CD4-positive, alpha-beta T cell (primary cell): Measurements from ENCODE around the gene P2RX7. TPM values are rescaled to one million over a fixed set of nuclear protein-coding genes. Genes with fewer than 3 reads are reported as not detected.

ENCODE experiments used
- ATAC-seq: fragments of 200-7000 bp; cut with Tn5 transposase; one replicate; pipeline ENCODE4 v1.10.0; 2022; ENCODE audit warnings: mild to moderate bottlenecking; ENCODE audit not compliant: poor library complexity
- CTCF ChIA-PET: fragments of 350-600 bp; sonication (Branson Sonifier 250); formaldehyde crosslinking; loops from one replicate; lab custom pipeline; 2021; ENCODE audit warnings: antibody characterized with exemption, inconsistent platforms; lab: Charles Lee
- POLR2A ChIA-PET: fragments of 350-600 bp; sonication (Branson Sonifier 250); formaldehyde crosslinking; loops from one replicate; lab custom pipeline; 2021; ENCODE audit warnings: antibody characterized with exemption, inconsistent platforms; lab: Charles Lee
- DNase-seq, 14 experiments: peaks; one replicate each; pipeline ENCODE4 v3.0.0-alpha.2; 2013 to 2020; ENCODE audit warnings: mixed read lengths in 2 of 14
- H3K27ac ChIP-seq, 2 donors: one replicate each; pipeline versions ENCODE4 v1.5.1 to v1.7.0; 2013; ENCODE audit warnings: low read length in 2 of 2, low read depth in 1 of 2, mild to moderate bottlenecking in 1 of 2
- H3K27me3 ChIP-seq, 2 experiments: 1 replicate in 1 of 2; 2 replicates in 1 of 2; pipeline versions ENCODE4 v1.6.1 to v1.7.0; 2013; ENCODE audit warnings: low read length in 2 of 2, control low read depth in 1 of 2, mild to moderate bottlenecking in 1 of 2, moderate library complexity in 1 of 2; ENCODE audit not compliant: insufficient read depth in 2 of 2, control insufficient read depth in 1 of 2
- H3K36me3 ChIP-seq: one replicate; pipeline ENCODE4 v1.6.1; 2013; ENCODE audit warnings: low read length, control low read depth; ENCODE audit not compliant: insufficient read depth
- H3K4me1 ChIP-seq: one replicate; pipeline ENCODE4 v1.6.1; 2013; ENCODE audit warnings: low read length, control low read depth; ENCODE audit not compliant: insufficient read depth
- H3K4me3 ChIP-seq: one replicate; pipeline ENCODE4 v1.5.1; 2013; ENCODE audit warnings: mild to moderate bottlenecking, low read length, moderate library complexity
- H3K9me3 ChIP-seq, 2 experiments: 1 replicate in 1 of 2; 2 replicates in 1 of 2; pipeline versions ENCODE4 v1.6.1 to v1.7.0; 2013; ENCODE audit warnings: low read length in 2 of 2, mild to moderate bottlenecking in 2 of 2, control low read depth in 1 of 2, moderate library complexity in 1 of 2; ENCODE audit not compliant: control insufficient read depth in 1 of 2, insufficient read depth in 1 of 2
- H3K27ac Mint-ChIP-seq: one replicate; pipeline ENCODE4 v1.8.0; 2020; ENCODE audit warnings: mixed read lengths
- H3K27me3 Mint-ChIP-seq: one replicate; pipeline ENCODE4 v1.8.0; 2021; ENCODE audit warnings: mixed read lengths
- H3K36me3 Mint-ChIP-seq: one replicate; pipeline ENCODE4 v1.8.0; 2021; ENCODE audit warnings: low read depth, mixed read lengths
- H3K4me1 Mint-ChIP-seq: one replicate; pipeline ENCODE4 v1.8.0; 2021; ENCODE audit warnings: low read depth, mixed read lengths
- H3K4me3 Mint-ChIP-seq: one replicate; pipeline ENCODE4 v1.8.0; 2020; ENCODE audit warnings: mild to moderate bottlenecking, mixed read lengths
- H3K9me3 Mint-ChIP-seq: one replicate; pipeline ENCODE4 v1.8.0; 2020; ENCODE audit warnings: mixed read lengths
- intact Hi-C, 2 experiments: fragments of 100-400 bp; cut with DNase I in 1 of 2; cut with micrococcal nuclease in 1 of 2; formaldehyde crosslinking; loops; one replicate each; pipeline versions ENCODE4 v1.15.1 to v1.9.0; 2023 to 2025; cut with DNase I, micrococcal nuclease
- total RNA-seq, 174 experiments: library from RNA in 2 of 174; stranded (reverse) in 2 of 174; gene quantifications; one replicate each; pipeline ENCODE4 v1.2.3 and lab custom pipeline; 2021 to 2026
- TF ChIP-seq, protein P1 (sequence below): fragments of 200-600 bp; IDR thresholded peaks from one replicate; pipeline ENCODE4 v1.8.0; 2022; ENCODE audit warnings: antibody characterized with exemption, mild to moderate bottlenecking

The P2RX7 gene
- total RNA-seq, 2 experiments from 2014 or later, result 4.6 to 4.8 TPM

DNA sequence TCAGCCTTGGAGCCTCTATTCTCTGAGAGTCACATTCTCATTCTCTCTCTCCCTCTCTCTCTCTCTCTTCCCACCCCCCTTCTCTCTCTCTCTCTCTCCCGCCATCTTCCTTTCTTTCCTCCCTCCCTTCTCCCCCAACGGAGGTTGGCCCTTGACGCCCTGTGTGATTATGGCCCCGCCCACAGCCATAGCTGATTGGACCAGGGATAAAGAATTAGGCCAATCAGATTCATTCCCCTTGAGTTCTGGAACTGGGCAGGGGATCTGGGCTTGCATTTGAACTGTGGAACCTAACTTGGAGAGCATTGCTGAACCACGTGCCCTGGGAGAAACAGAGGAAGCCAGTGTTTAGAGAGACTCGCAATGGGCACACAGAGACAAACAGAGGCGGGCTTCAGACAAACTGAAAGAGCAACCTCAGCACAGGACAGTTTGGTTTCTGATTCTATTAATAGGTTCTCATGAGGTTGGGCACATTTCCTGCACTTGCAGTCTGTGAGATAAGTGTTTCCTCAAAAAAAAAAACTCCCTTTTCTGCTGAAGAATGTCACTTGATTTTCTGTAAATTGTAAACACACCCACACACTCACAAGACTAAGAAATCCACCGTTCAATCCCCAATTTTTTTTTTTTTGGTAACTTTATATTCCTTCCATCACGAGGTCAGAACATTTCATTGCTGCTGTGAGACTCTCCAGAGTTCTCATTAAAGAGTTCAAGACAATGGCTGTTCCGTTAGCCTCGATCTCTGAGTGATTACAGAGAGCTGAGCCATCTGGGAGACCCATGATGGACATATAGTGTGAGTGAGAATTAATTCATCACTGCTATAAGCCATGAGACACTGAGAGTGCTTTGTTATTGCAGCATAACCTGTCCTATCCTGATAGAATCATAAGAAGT, 3.5 kb upstream of the P2RX7 start:
- no peaks in the 10 kb centered on the region for H3K9me3 Mint-ChIP-seq
- Histone ChIP-seq H3K27ac (peak overlapping the region; percentile 77 to 81), H3K4me1 (peaks cover 61% of the 10 kb centered on the region), H3K9me3 (no peaks in the 10 kb centered on the region), H3K36me3 (no peaks in the 10 kb centered on the region), H3K27me3 (no peaks in the 10 kb centered on the region), H3K4me3 (peak overlapping the region; percentile 47)
- ChIA-PET CTCF (interaction anchor here (0.7 kb wide), 2 partner anchors 19 to 94 kb away, joined by 3 to 4 read pairs; no protein-coding TSS in a partner anchor), POLR2A (interaction anchor here (0.6 to 1.4 kb wide), 5 partner anchors 9 to 850 kb away, joined by 3 to 7 read pairs (median 4); no protein-coding TSS in a partner anchor)
- ATAC-seq (peak; percentile 86), DNase-seq (peak; percentile 56 to 93 (median 74))
- H3K4me3 Mint-ChIP-seq, result peak overlapping the region; percentile 89
- intact Hi-C loops, result loop anchor here in 1 of 2 experiments (5.0 kb wide), 1 partner anchor 103 kb away; no protein-coding TSS in a partner anchor
- H3K4me1 Mint-ChIP-seq, result peaks cover 74% of the 10 kb centered on the region
- no peaks in the 10 kb centered on the region for H3K27me3 Mint-ChIP-seq
- peak overlapping the region; percentile 83 for H3K27ac Mint-ChIP-seq
- TF ChIP-seq, protein P1, sequence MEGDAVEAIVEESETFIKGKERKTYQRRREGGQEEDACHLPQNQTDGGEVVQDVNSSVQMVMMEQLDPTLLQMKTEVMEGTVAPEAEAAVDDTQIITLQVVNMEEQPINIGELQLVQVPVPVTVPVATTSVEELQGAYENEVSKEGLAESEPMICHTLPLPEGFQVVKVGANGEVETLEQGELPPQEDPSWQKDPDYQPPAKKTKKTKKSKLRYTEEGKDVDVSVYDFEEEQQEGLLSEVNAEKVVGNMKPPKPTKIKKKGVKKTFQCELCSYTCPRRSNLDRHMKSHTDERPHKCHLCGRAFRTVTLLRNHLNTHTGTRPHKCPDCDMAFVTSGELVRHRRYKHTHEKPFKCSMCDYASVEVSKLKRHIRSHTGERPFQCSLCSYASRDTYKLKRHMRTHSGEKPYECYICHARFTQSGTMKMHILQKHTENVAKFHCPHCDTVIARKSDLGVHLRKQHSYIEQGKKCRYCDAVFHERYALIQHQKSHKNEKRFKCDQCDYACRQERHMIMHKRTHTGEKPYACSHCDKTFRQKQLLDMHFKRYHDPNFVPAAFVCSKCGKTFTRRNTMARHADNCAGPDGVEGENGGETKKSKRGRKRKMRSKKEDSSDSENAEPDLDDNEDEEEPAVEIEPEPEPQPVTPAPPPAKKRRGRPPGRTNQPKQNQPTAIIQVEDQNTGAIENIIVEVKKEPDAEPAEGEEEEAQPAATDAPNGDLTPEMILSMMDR, result no peak
- no peaks in the 10 kb centered on the region for H3K36me3 Mint-ChIP-seq

DNA sequence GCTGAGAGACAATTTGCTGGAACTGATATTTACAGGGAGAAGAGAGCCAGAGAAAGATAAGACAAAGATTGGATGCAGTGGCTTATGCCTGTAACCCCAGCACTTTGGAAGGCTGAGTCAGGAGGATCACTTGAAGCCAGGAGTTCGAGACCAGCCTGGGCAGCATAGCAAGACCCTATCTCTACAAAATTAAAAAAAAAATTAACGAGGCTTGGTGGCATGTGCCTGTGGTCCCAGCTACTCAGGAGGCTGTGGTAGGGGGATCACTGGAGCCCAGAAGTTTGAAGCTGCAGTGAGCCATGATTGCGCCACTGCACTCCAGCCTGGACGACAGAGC, 2.9 kb upstream of the P2RX7 start:
- POLR2A ChIA-PET, result interaction anchor here (1.4 kb wide), 1 partner anchor 95 kb away, joined by 7 read pairs; no protein-coding TSS in a partner anchor
- peak overlapping the region; percentile 47 for H3K4me3 ChIP-seq
- no peaks in the 10 kb centered on the region for H3K9me3 ChIP-seq
- no peaks in the 10 kb centered on the region for H3K27me3 ChIP-seq
- ATAC-seq (no peak), DNase-seq (no peak)
- no peaks in the 10 kb centered on the region for H3K27me3 Mint-ChIP-seq
- no peaks in the 10 kb centered on the region for H3K36me3 Mint-ChIP-seq
- peak overlapping the region; percentile 83 for H3K27ac Mint-ChIP-seq
- intact Hi-C loops, result loop anchor here (5.0 to 10.0 kb wide), 4 partner anchors 75 to 103 kb away; no protein-coding TSS in a partner anchor
- TF ChIP-seq, protein P1, result no peak
- CTCF ChIA-PET, result no interaction called here
- H3K4me1 ChIP-seq, result peaks cover 61% of the 10 kb centered on the region
- H3K4me1 Mint-ChIP-seq, result peaks cover 76% of the 10 kb centered on the region
- peak overlapping the region; percentile 77 to 81 for H3K27ac ChIP-seq
- H3K9me3 Mint-ChIP-seq, result no peaks in the 10 kb centered on the region
- peak overlapping the region; percentile 89 for H3K4me3 Mint-ChIP-seq
- H3K36me3 ChIP-seq, result no peaks in the 10 kb centered on the region

- ChIA-PET POLR2A (no interaction called here), CTCF (no interaction called here)
These were observed 1.8 kb upstream of the P2RX7 start for GRCh38 chr12:121130866-121131373.

More at GRCh38 chr12:121130866-121131373, 1.8 kb upstream of the P2RX7 start:
- no peak overlapping the region for H3K4me3 ChIP-seq
- Mint-ChIP-seq H3K27ac (no peak overlapping the region), H3K4me1 (peaks cover 77% of the 10 kb centered on the region), H3K4me3 (peak overlapping the region; percentile 27), H3K27me3 (no peaks in the 10 kb centered on the region), H3K9me3 (no peaks in the 10 kb centered on the region), H3K36me3 (no peaks in the 10 kb centered on the region)
- H3K27me3 ChIP-seq, result no peaks in the 10 kb centered on the region
- H3K27ac ChIP-seq, result no peak overlapping the region
- no peaks in the 10 kb centered on the region for H3K9me3 ChIP-seq
- no peaks in the 10 kb centered on the region for H3K36me3 ChIP-seq
- intact Hi-C loops, result loop anchor here (5.0 to 10.0 kb wide), 3 partner anchors 74 to 91 kb away; no protein-coding TSS in a partner anchor
- no peak for DNase-seq
- peaks cover 61% of the 10 kb centered on the region for H3K4me1 ChIP-seq
- TF ChIP-seq, protein P1, result no peak
- ATAC-seq, result no peak
